Measurements from ENCODE around the gene MRPL43.

The MRPL43 gene

DNA sequence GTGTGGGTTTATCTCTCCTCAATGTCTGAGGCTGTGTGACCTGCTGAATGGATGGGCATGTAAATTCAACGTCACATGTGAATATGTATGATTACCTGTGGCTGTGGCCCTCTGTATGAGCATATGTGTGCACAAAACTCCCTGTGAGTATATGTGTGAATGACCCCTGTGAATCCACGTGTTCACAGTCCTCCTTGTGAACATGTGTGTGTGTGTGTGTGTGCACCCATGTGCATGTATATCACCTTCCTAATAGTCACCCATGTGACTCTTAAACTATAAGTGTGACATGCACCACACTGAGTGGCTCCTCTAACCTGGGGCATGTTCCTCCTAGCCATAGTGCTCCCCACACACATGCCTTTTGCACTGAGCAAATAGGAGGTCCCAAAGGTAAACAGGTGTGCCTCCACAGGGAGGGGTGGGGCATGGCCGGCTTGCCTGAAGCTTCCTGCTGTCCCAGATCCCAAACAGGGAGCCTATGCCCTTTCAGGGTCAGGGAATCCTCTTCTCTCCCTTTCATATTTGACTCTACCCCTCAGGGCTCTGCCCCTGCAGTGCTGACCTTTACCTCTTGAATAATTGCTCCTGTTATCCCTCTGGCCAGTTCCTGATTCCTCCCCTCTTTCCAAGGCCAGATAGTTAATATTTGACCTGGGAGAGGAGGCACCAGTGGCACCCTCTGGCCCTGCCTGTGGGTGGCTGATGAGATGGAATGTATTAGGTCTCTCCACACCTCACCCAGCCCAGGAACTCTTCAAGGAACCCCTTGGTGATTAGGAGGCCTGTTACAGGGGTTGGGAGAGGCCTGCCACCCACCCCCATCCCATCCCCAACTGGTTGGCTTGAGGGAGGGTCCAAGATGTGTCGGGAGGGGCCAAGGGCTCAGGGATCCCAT, 16.1 kb downstream of the MRPL43 start:
- TF ChIP-seq, protein P1, sequence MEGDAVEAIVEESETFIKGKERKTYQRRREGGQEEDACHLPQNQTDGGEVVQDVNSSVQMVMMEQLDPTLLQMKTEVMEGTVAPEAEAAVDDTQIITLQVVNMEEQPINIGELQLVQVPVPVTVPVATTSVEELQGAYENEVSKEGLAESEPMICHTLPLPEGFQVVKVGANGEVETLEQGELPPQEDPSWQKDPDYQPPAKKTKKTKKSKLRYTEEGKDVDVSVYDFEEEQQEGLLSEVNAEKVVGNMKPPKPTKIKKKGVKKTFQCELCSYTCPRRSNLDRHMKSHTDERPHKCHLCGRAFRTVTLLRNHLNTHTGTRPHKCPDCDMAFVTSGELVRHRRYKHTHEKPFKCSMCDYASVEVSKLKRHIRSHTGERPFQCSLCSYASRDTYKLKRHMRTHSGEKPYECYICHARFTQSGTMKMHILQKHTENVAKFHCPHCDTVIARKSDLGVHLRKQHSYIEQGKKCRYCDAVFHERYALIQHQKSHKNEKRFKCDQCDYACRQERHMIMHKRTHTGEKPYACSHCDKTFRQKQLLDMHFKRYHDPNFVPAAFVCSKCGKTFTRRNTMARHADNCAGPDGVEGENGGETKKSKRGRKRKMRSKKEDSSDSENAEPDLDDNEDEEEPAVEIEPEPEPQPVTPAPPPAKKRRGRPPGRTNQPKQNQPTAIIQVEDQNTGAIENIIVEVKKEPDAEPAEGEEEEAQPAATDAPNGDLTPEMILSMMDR (IDR thresholded peaks at IDR 0.05; ENCODE audit: low read depth, low read length): no peak
- DNase-seq (ENCODE audit: low read depth, low spot score): no peak
- no peak overlapping the region for H3K4me3 ChIP-seq (ENCODE audit: low read depth, low read length)
- in situ Hi-C loops (cut with HindIII; ENCODE audit: low sequenced_read_pairs): no loop called here

DNA sequence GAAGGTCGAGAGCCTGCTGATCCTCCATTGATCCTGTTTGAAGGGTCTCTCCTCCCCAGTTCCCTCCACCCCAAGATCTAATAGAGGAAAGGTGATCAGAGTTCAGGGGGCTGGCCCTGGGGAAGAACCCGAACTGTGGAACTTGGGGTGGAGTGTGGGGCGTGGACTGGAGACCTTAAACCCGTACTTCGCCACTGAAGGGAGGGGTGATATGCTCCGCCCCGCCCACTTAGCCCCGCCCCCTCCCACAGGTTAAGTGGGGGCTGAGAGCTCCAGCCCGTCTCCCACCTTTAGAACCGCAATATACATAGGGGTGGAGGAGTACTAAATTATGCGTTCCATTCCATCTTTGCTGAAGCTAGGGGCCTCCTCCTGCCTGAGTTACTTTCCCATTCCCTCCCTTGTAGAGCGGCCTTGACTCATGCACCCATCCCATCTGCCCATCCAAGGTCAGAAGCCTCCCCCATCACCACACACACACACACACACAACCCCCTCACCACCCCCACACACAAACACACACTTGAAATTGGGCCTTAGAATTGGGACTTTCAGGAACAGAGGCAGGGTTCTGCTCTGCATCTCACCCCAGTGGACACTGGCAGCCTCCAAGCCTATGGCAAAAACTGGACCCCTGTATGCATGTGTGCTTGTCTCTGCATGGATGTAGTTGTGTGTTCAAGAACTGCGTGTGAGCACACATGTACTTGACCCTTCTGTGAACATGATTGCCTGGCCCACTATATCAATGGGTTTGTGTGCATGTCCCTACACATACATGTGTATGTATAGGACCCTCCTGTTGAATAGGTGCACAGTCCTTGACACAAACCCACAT, 17.0 kb downstream of the MRPL43 start:
- in situ Hi-C loops (cut with HindIII; ENCODE audit: low sequenced_read_pairs): no loop called here

DNA sequence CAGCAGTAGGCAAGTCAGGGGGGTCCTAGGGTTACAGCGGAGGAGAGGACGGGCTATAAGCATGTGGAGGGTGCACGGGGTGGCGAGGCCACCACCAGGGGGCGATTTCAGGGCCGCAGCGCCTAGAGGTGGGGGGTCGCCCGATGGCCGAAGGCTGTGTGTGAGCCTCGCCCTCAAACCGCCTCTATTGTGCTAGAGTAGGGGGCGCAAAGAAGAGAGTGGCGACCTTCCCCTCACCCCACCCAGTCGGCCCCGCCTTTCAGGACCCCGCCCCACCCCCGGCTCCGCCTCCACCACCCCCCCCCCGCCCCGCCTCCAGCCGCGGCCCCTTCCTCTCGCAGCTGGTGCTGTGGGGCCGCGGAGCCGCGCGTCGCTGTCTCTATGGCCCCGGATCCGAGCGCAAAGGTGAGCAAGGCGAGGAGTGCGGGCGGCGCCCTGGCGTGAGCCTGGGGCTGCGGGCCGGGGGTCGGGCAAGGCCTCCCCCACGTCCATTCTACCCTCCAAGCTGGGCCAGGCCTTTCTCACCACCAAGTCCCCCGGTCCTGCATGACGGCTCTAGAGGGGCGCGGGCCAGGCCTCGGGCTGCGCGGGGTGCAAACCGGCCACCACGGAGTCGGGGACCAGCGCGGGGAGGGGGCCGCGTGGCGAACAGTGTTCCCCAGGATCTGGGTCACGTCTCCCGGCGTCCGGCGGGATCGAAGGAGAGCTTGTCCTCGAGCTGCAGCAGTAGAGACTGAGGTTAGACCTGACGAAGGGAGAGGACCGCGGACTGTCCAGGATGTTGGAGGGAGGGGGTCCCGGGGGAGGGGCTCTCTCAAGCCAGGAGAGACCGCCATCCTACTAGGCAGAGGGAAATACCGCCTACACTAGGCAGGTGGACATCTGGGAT, 17.9 kb downstream of the MRPL43 start, which contains the start of gene SEMA4G:
SEMA4G (plus strand) TSS at position 318 of the 889 bp plus-strand sequence. CDS start 3,409 bp downstream, outside the sequence.
- DNase-seq (ENCODE audit: low read depth, low spot score): peak; percentile 6
- H3K4me3 ChIP-seq (ENCODE audit: low read depth, low read length): peak within 1 kb of the TSS; percentile 48
- TF ChIP-seq, protein P1 (IDR thresholded peaks at IDR 0.05; ENCODE audit: low read depth, low read length): peak; percentile 86
- in situ Hi-C loops (cut with HindIII; ENCODE audit: low sequenced_read_pairs): no loop called here

More for the DNA sequence above, 17.0 kb downstream of the MRPL43 start:
- no peak for DNase-seq (ENCODE audit: low read depth, low spot score)
- TF ChIP-seq, protein P1 (IDR thresholded peaks at IDR 0.05; ENCODE audit: low read depth, low read length): no peak
- peak overlapping the region; percentile 48 for H3K4me3 ChIP-seq (ENCODE audit: low read depth, low read length)

DNA sequence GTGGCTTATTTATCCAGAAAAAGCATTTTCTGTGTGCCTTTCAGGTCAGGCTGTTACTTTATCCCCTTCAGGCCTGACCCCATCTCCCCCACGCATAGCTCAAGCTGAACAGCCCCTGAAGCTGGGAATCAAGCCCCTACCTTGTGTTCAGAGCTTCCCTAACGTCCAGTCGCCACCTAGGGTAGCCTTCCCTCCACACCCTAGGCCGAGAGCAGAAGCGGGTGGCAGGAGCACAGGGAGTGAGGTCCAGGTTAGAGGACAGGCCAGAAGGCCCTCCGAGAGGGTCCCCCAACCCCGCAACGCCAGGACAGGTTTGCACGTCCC, 18.5 kb downstream of the MRPL43 start:
- TF ChIP-seq, protein P1 (IDR thresholded peaks at IDR 0.05; ENCODE audit: low read depth, low read length): no peak
- peak overlapping the region; percentile 48 for H3K4me3 ChIP-seq (ENCODE audit: low read depth, low read length)
- DNase-seq (ENCODE audit: low read depth, low spot score): no peak
- in situ Hi-C loops (cut with HindIII; ENCODE audit: low sequenced_read_pairs): no loop called here

DNA sequence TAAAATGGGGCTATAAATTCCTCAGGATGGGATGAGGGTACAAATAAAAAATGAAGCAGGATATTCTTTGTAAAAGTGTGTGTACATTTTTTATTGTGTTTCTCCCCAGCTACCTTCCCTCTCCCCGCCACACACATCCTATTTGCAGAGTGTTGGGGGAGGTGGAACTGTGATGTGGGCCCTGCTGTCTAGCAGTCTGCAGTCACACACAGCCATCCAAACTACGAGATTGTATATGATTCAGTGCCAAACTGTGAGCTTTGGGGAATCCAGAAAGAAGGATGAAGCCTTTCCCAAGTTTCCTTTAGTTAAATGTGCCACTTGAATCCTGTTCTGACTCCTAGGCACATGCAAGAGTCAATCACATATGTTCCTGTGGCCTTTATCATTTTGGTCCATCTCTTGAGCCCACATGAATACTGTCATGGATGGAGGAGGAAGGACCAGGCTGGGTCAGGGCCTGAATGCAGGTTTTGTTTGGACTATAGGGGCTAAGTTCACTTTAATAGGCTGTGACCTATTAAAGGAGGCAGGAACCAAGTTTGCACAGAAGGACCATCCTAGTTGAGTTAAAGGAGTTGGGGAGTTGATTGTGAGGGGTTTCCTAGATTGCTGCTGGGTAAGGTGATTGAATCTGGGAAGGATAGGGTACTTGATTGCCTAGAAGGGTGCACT, 19.1 kb downstream of the MRPL43 start:
- TF ChIP-seq, protein P1 (IDR thresholded peaks at IDR 0.05; ENCODE audit: low read depth, low read length): no peak
- in situ Hi-C loops (cut with HindIII; ENCODE audit: low sequenced_read_pairs): no loop called here

More for the DNA sequence above, 19.1 kb downstream of the MRPL43 start:
- no peak for DNase-seq (ENCODE audit: low read depth, low spot score)
- no peak overlapping the region for H3K4me3 ChIP-seq (ENCODE audit: low read depth, low read length)

All from astrocyte of the spinal cord (primary cell).